Vagina (tissue), 2 donors: ENCODE measurements around the gene ALG12. TPM values are rescaled to one million over a fixed set of nuclear protein-coding genes. Genes with fewer than 3 reads are reported as not detected.
A peak's percentile ranks its signal among the peaks of the same experiment; 100 is the strongest.

Experiments
- DNase-seq, 2 donors: peaks; one replicate each; pipeline ENCODE4 v3.0.0-alpha.2; 2017; ENCODE audit errors: extremely low spot score in 2 of 2
- H3K27ac ChIP-seq: fragments of 200-600 bp; sonication (generic); one replicate; pipeline ENCODE4 v1.5.1; 2019
- H3K27me3 ChIP-seq: fragments of 200-600 bp; sonication (generic); one replicate; pipeline ENCODE4 v1.5.1; 2019
- H3K36me3 ChIP-seq, 2 donors: fragments of 200-600 bp; sonication (generic); one replicate each; pipeline ENCODE4 v1.5.1; 2017 to 2019
- H3K4me1 ChIP-seq: fragments of 200-600 bp; sonication (generic); one replicate; pipeline ENCODE4 v1.5.1; 2019
- H3K4me3 ChIP-seq, 2 donors: fragments of 200-600 bp; sonication (generic); 1 replicate in 1 of 2; 2 replicates in 1 of 2; pipeline ENCODE4 v1.5.1; 2016 to 2019
- H3K9me3 ChIP-seq: fragments of 200-600 bp; sonication (generic); one replicate; pipeline ENCODE4 v1.5.1; 2019
- POLR2A ChIP-seq, 2 donors: fragments of 450-650 bp; IDR thresholded peaks; one replicate each; pipeline ENCODE4 v1.6.1; 2017; ENCODE audit warnings: antibody characterized with exemption in 2 of 2, mild to moderate bottlenecking in 2 of 2, moderate library complexity in 2 of 2
- POLR2AphosphoS5 ChIP-seq, 2 donors: sonication (generic); formaldehyde crosslinking; IDR thresholded peaks; one replicate each; pipeline ENCODE4 v1.9.0; 2017; ENCODE audit warnings: antibody characterized with exemption in 2 of 2, mild to moderate bottlenecking in 2 of 2, low read depth in 1 of 2; ENCODE audit not compliant: insufficient read depth in 1 of 2
- intact Hi-C: fragments of 100-400 bp; cut with DNase I; formaldehyde crosslinking; loops from one replicate; pipeline ENCODE4 v1.15.1; 2023
- total RNA-seq: library from RNA; depleted of rRNA; stranded (reverse); fragments of >200 nt; gene quantifications from one replicate; pipeline ENCODE4 v1.2.3, GENCODE V29; 2016
- TF ChIP-seq, protein P1 (sequence below), 3 experiments: fragments of 450-650 bp in 2 of 3; fragments of 200-600 bp in 1 of 3; sonication (generic) in 1 of 3; IDR thresholded peaks; one replicate each; pipeline ENCODE4 v1.5.1; 2017 to 2019; ENCODE audit warnings: antibody characterized with exemption in 3 of 3, mild to moderate bottlenecking in 2 of 3, moderate library complexity in 2 of 3

The ALG12 gene
- total RNA-seq, 1 donor from 2014 or later: 21.4 TPM

DNA sequence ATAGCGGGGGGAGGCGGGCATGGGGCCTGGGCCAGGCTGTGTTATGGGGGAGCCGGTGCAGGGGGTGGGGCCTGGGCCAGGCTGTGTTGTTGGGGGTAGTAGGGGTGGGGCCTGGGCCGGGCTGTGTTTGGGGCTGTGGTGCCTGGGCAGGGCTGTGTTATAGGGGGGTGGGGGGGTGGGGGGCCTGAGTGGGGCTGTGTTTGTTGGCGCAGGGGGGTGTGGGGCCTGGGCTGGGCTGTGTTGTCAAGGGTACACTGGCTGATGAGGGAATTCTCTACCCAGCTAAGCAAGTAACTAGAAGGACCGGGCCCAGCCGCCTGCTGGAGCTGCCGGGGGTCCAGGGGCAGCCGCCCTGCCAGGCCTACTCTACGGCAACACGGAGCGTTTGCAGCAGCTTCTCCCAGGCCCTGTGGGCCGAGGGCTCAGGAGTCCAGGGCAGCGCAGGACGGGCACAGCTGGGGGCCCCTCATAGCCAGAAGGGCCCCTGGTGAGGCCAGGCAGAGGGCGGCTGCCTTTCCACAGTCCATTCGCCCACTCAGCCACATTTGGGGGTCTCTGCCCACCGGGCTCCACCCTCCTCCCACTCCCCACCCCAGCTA lies 32.3 kb upstream of the ALG12 start:
- Histone ChIP-seq H3K27me3 (no peaks in the 10 kb centered on the region), H3K36me3 (no peaks in the 10 kb centered on the region), H3K9me3 (no peaks in the 10 kb centered on the region), H3K4me1 (peaks cover 60% of the 10 kb centered on the region), H3K27ac (peak overlapping the region; percentile 89), H3K4me3 (no peak overlapping the region)
- intact Hi-C loops: no loop called here
- no peak for DNase-seq
- TF ChIP-seq, protein P1, sequence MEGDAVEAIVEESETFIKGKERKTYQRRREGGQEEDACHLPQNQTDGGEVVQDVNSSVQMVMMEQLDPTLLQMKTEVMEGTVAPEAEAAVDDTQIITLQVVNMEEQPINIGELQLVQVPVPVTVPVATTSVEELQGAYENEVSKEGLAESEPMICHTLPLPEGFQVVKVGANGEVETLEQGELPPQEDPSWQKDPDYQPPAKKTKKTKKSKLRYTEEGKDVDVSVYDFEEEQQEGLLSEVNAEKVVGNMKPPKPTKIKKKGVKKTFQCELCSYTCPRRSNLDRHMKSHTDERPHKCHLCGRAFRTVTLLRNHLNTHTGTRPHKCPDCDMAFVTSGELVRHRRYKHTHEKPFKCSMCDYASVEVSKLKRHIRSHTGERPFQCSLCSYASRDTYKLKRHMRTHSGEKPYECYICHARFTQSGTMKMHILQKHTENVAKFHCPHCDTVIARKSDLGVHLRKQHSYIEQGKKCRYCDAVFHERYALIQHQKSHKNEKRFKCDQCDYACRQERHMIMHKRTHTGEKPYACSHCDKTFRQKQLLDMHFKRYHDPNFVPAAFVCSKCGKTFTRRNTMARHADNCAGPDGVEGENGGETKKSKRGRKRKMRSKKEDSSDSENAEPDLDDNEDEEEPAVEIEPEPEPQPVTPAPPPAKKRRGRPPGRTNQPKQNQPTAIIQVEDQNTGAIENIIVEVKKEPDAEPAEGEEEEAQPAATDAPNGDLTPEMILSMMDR (IDR thresholded peaks at IDR 0.05): no peak
- TF ChIP-seq POLR2A (IDR thresholded peaks at IDR 0.05): no peak

DNA sequence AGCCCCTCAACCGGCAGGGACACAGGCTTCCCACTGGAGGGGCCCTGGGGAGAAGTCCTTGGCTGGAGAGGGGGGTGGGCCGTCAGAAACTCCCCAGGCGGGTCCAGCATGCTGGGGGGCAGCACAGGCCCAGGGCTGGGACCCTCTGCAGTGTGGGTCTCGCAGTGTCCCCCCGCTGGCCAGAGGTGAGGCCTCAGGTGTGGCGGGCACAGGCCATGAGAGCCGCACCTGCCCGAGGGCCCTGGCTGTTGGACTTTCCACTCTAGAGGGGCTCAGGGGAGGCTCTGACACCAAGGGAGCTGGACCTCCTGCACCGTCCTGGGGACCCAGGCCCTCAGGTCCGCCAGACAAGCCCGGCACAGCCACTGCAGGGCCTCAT lies 31.7 kb upstream of the ALG12 start:
- Histone ChIP-seq H3K27ac (peak overlapping the region; percentile 89), H3K9me3 (no peaks in the 10 kb centered on the region), H3K36me3 (no peaks in the 10 kb centered on the region), H3K4me1 (peaks cover 59% of the 10 kb centered on the region), H3K27me3 (no peaks in the 10 kb centered on the region), H3K4me3 (no peak overlapping the region)
- TF ChIP-seq POLR2A (IDR thresholded peaks at IDR 0.05): no peak
- TF ChIP-seq POLR2AphosphoS5 (IDR thresholded peaks at IDR 0.05; ENCODE audit: insufficient read depth in 1 of 2, low read depth in 1 of 2): no peak
- TF ChIP-seq, protein P1 (IDR thresholded peaks at IDR 0.05): no peak
- intact Hi-C loops: no loop called here
- DNase-seq: no peak

DNA sequence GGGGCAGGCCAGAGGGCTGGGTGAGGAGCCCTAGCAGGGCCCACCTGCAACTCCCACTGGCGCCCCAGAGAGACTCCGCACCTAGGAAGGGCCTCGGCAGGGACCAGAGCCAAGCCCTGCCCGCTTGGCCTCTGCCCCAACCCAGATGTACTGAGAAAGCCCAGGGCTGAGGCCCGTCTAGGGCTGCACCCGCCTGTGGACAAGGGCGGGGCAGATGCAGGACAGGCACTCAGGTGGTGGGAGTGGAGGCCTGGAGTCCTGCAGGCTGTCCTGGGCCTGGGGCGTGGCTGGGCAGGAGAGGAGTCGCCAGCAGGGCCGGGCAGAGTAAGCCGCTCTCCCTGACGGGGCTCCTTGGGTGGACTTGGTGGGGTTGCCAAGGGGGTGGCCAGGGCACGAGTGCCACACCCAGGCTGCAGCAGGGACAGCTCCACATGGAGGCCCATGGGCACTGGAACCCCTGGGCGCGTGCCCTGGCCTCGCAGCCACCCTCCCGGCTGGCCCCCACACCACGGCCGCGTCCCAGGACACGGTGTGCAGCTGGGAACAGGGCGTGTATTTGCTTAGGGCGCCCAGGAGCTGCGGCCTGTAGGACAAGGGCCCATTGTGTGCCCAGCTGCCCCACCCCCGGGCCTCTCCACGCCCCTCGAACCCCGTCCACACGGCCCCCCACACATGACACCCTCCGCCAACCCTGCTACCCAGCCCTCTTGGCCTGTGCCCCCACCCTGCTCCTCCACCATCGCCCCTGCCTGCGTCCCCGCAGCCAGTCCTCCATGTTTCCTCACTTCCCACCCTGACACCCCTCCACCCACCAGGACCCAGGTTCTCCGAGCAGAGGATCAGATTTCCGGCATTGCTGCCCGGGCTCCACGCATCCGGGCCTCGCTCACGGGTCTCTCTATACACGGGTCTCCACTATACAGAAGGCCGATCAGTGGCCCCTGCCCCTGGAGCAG lies 31.0 kb upstream of the ALG12 start:
- H3K27me3 ChIP-seq: no peaks in the 10 kb centered on the region
- H3K4me3 ChIP-seq: peak overlapping the region in 1 of 2 donors; percentile 10
- H3K4me1 ChIP-seq: peaks cover 52% of the 10 kb centered on the region
- intact Hi-C loops: no loop called here
- H3K36me3 ChIP-seq: no peaks in the 10 kb centered on the region
- DNase-seq: no peak
- no peaks in the 10 kb centered on the region for H3K9me3 ChIP-seq
- peak overlapping the region; percentile 89 for H3K27ac ChIP-seq
- TF ChIP-seq, protein P1 (IDR thresholded peaks at IDR 0.05): no peak
- TF ChIP-seq POLR2AphosphoS5 (IDR thresholded peaks at IDR 0.05; ENCODE audit: insufficient read depth in 1 of 2, low read depth in 1 of 2): peak in 1 of 2 donors; percentile 12
- no peak for TF ChIP-seq POLR2A (IDR thresholded peaks at IDR 0.05)

DNA sequence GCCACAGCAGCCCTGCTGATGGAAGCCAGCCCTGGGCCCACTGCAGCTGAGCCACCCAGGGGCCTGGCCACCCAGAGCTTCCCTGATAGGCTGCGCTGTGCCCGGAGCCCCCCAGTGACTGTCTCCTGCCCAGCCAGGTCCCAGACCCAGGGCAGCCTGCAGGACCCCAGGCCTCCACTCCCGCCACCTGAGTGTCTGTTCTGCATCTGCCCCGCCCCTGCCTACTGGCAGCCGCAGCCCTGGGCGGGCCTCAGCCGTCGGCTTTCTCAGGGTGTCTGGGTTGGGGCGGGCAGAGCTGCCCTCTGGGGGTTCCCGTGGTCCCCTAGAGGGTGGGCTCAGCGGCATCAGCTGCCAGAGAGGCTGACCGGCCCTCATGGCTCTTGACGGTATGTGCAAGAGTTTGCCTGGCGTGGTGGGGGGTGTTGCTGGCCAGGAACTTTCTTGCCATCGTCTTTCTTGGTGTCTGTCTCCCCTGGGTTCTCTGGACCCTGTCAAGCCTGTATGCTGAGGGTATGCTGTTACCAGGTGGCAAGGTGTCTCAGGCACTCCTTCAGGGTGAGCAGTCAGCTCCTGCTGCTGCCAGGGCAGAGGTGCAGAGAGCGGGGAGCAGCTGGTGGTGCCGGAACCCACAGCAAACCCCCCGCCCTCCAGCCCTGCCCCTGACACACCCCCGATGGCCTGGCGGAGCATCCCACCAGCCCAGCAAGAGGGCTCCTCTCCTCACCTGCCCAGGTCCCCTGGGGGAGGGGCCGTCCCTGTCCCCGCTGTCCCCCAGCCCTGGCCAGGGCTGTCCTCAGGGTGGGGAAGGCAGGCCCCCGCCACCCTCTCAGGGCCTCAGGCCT lies 30.1 kb upstream of the ALG12 start:
- DNase-seq: no peak
- Histone ChIP-seq H3K4me3 (peak overlapping the region in 1 of 2 donors; percentile 10), H3K9me3 (no peaks in the 10 kb centered on the region), H3K27me3 (no peaks in the 10 kb centered on the region), H3K36me3 (no peaks in the 10 kb centered on the region), H3K27ac (peak overlapping the region; percentile 89), H3K4me1 (peaks cover 49% of the 10 kb centered on the region)
- intact Hi-C loops: no loop called here
- TF ChIP-seq POLR2AphosphoS5 (IDR thresholded peaks at IDR 0.05; ENCODE audit: insufficient read depth in 1 of 2, low read depth in 1 of 2) (no peak), POLR2A (IDR thresholded peaks at IDR 0.05) (no peak)
- TF ChIP-seq, protein P1 (IDR thresholded peaks at IDR 0.05): no peak
